CD4-positive, alpha-beta T cell (primary cell): ENCODE data around the gene BLM. TPM values are rescaled to one million over a fixed set of nuclear protein-coding genes. Genes with fewer than 3 reads are reported as not detected.

Experiments
- ATAC-seq: fragments of 200-7000 bp; cut with Tn5 transposase; one replicate; pipeline ENCODE4 v1.10.0; 2022; ENCODE audit warnings: mild to moderate bottlenecking; ENCODE audit not compliant: poor library complexity
- CTCF ChIA-PET: fragments of 350-600 bp; sonication (Branson Sonifier 250); formaldehyde crosslinking; loops from one replicate; lab custom pipeline; 2021; ENCODE audit warnings: antibody characterized with exemption, inconsistent platforms; lab: Charles Lee
- POLR2A ChIA-PET: fragments of 350-600 bp; sonication (Branson Sonifier 250); formaldehyde crosslinking; loops from one replicate; lab custom pipeline; 2021; ENCODE audit warnings: antibody characterized with exemption, inconsistent platforms; lab: Charles Lee
- DNase-seq, 14 experiments: peaks; one replicate each; pipeline ENCODE4 v3.0.0-alpha.2; 2013 to 2020; ENCODE audit warnings: mixed read lengths in 2 of 14
- H3K27ac ChIP-seq, 2 donors: one replicate each; pipeline versions ENCODE4 v1.5.1 to v1.7.0; 2013; ENCODE audit warnings: low read length in 2 of 2, low read depth in 1 of 2, mild to moderate bottlenecking in 1 of 2
- H3K27me3 ChIP-seq, 2 experiments: 1 replicate in 1 of 2; 2 replicates in 1 of 2; pipeline versions ENCODE4 v1.6.1 to v1.7.0; 2013; ENCODE audit warnings: low read length in 2 of 2, control low read depth in 1 of 2, mild to moderate bottlenecking in 1 of 2, moderate library complexity in 1 of 2; ENCODE audit not compliant: insufficient read depth in 2 of 2, control insufficient read depth in 1 of 2
- H3K36me3 ChIP-seq: one replicate; pipeline ENCODE4 v1.6.1; 2013; ENCODE audit warnings: low read length, control low read depth; ENCODE audit not compliant: insufficient read depth
- H3K4me1 ChIP-seq: one replicate; pipeline ENCODE4 v1.6.1; 2013; ENCODE audit warnings: low read length, control low read depth; ENCODE audit not compliant: insufficient read depth
- H3K4me3 ChIP-seq: one replicate; pipeline ENCODE4 v1.5.1; 2013; ENCODE audit warnings: mild to moderate bottlenecking, low read length, moderate library complexity
- H3K9me3 ChIP-seq, 2 experiments: 1 replicate in 1 of 2; 2 replicates in 1 of 2; pipeline versions ENCODE4 v1.6.1 to v1.7.0; 2013; ENCODE audit warnings: low read length in 2 of 2, mild to moderate bottlenecking in 2 of 2, control low read depth in 1 of 2, moderate library complexity in 1 of 2; ENCODE audit not compliant: control insufficient read depth in 1 of 2, insufficient read depth in 1 of 2
- H3K27ac Mint-ChIP-seq: one replicate; pipeline ENCODE4 v1.8.0; 2020; ENCODE audit warnings: mixed read lengths
- H3K27me3 Mint-ChIP-seq: one replicate; pipeline ENCODE4 v1.8.0; 2021; ENCODE audit warnings: mixed read lengths
- H3K36me3 Mint-ChIP-seq: one replicate; pipeline ENCODE4 v1.8.0; 2021; ENCODE audit warnings: low read depth, mixed read lengths
- H3K4me1 Mint-ChIP-seq: one replicate; pipeline ENCODE4 v1.8.0; 2021; ENCODE audit warnings: low read depth, mixed read lengths
- H3K4me3 Mint-ChIP-seq: one replicate; pipeline ENCODE4 v1.8.0; 2020; ENCODE audit warnings: mild to moderate bottlenecking, mixed read lengths
- H3K9me3 Mint-ChIP-seq: one replicate; pipeline ENCODE4 v1.8.0; 2020; ENCODE audit warnings: mixed read lengths
- intact Hi-C, 2 experiments: fragments of 100-400 bp; cut with DNase I in 1 of 2; cut with micrococcal nuclease in 1 of 2; formaldehyde crosslinking; loops; one replicate each; pipeline versions ENCODE4 v1.15.1 to v1.9.0; 2023 to 2025; cut with DNase I, micrococcal nuclease
- total RNA-seq, 174 experiments: library from RNA in 2 of 174; stranded (reverse) in 2 of 174; gene quantifications; one replicate each; pipeline ENCODE4 v1.2.3 and lab custom pipeline; 2021 to 2026
- TF ChIP-seq, protein P1 (sequence below): fragments of 200-600 bp; IDR thresholded peaks from one replicate; pipeline ENCODE4 v1.8.0; 2022; ENCODE audit warnings: antibody characterized with exemption, mild to moderate bottlenecking

Gene BLM
- total RNA-seq, 2 experiments from 2014 or later, result 1.6 to 1.8 TPM

DNA sequence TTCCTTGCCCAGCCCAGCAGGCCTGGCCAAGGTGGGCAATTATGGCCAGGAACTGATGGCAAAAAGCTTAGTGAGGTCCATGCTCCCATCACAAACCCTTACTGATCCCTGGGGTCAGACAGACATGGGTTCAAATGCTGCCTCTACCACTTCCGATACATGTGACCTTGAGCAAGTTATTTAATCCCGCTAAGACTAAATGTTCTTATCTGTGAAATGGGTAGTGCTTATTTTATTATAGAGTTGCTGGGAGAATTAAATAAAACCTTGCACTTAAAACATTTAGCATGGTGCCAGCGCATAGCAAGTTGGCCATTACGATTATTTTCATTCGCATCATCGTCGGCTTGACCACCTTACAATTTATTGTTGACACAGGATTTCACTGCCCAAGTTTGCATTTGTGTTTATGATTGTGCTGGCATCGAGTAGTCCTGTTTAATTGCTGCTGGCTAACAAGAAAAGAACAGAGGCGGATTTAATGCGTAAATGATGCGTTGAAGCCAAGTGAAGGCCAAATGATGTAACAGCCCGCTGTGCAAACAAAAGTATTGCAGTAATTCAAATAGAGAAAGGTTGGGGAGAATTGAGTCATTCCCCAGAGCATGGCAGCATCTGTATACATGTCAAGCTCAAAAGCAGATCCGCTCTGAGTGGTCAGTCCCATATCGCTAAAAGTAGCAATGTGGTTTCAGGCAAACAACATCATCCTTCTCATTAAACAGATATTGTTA, 144.0 kb downstream of the BLM start:
- peaks cover 30% of the 10 kb centered on the region for H3K4me1 ChIP-seq
- H3K27ac Mint-ChIP-seq, result no peak overlapping the region
- no peak overlapping the region for H3K4me3 ChIP-seq
- no peaks in the 10 kb centered on the region for H3K9me3 ChIP-seq
- ChIA-PET CTCF (no interaction called here), POLR2A (no interaction called here)
- peaks cover 29% of the 10 kb centered on the region for H3K4me1 Mint-ChIP-seq
- no peak for DNase-seq
- no peaks in the 10 kb centered on the region for H3K36me3 Mint-ChIP-seq
- no peaks in the 10 kb centered on the region for H3K36me3 ChIP-seq
- H3K9me3 Mint-ChIP-seq, result no peaks in the 10 kb centered on the region
- no peaks in the 10 kb centered on the region for H3K27me3 Mint-ChIP-seq
- TF ChIP-seq, protein P1, sequence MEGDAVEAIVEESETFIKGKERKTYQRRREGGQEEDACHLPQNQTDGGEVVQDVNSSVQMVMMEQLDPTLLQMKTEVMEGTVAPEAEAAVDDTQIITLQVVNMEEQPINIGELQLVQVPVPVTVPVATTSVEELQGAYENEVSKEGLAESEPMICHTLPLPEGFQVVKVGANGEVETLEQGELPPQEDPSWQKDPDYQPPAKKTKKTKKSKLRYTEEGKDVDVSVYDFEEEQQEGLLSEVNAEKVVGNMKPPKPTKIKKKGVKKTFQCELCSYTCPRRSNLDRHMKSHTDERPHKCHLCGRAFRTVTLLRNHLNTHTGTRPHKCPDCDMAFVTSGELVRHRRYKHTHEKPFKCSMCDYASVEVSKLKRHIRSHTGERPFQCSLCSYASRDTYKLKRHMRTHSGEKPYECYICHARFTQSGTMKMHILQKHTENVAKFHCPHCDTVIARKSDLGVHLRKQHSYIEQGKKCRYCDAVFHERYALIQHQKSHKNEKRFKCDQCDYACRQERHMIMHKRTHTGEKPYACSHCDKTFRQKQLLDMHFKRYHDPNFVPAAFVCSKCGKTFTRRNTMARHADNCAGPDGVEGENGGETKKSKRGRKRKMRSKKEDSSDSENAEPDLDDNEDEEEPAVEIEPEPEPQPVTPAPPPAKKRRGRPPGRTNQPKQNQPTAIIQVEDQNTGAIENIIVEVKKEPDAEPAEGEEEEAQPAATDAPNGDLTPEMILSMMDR, result no peak
- no peak overlapping the region for H3K27ac ChIP-seq
- no peak for ATAC-seq
- intact Hi-C loops, result no loop called here
- H3K4me3 Mint-ChIP-seq, result no peak overlapping the region
- H3K27me3 ChIP-seq, result no peaks in the 10 kb centered on the region

- Mint-ChIP-seq H3K27ac (no peak overlapping the region), H3K4me3 (no peak overlapping the region), H3K27me3 (no peaks in the 10 kb centered on the region), H3K4me1 (peaks cover 16% of the 10 kb centered on the region), H3K36me3 (no peaks in the 10 kb centered on the region), H3K9me3 (no peaks in the 10 kb centered on the region)
- Histone ChIP-seq H3K36me3 (no peaks in the 10 kb centered on the region), H3K4me3 (no peak overlapping the region), H3K27me3 (no peaks in the 10 kb centered on the region), H3K4me1 (peaks cover 16% of the 10 kb centered on the region), H3K9me3 (no peaks in the 10 kb centered on the region), H3K27ac (no peak overlapping the region)
- POLR2A ChIA-PET, result no interaction called here
- ATAC-seq (no peak), DNase-seq (no peak)
- CTCF ChIA-PET, result no interaction called here
- intact Hi-C loops, result no loop called here
- TF ChIP-seq, protein P1, result no peak
These were observed 145.3 kb downstream of the BLM start for GRCh38 chr15:90862487-90862886.

- no peak overlapping the region for H3K4me3 Mint-ChIP-seq
- no peaks in the 10 kb centered on the region for H3K9me3 ChIP-seq
- POLR2A ChIA-PET, result interaction anchor here (1.4 kb wide), 1 partner anchor 72 kb away, joined by 3 read pairs; the partner anchor contains the start of gene UNC45A
- H3K36me3 Mint-ChIP-seq, result no peaks in the 10 kb centered on the region
- DNase-seq, result peak in 1 of 14 experiments; percentile 53
- no peaks in the 10 kb centered on the region for H3K36me3 ChIP-seq
- no peak overlapping the region for H3K4me3 ChIP-seq
- H3K27me3 ChIP-seq, result no peaks in the 10 kb centered on the region
- no peaks in the 10 kb centered on the region for H3K27me3 Mint-ChIP-seq
- CTCF ChIA-PET, result no interaction called here
- no peaks in the 10 kb centered on the region for H3K9me3 Mint-ChIP-seq
- H3K27ac Mint-ChIP-seq, result no peak overlapping the region
- TF ChIP-seq, protein P1, result no peak
- peaks cover 9% of the 10 kb centered on the region for H3K4me1 ChIP-seq
- intact Hi-C loops, result no loop called here
- no peak for ATAC-seq
- H3K27ac ChIP-seq, result no peak overlapping the region
- peaks cover 13% of the 10 kb centered on the region for H3K4me1 Mint-ChIP-seq
These were observed 146.0 kb downstream of the BLM start for GRCh38 chr15:90862964-90863778.
